H9 (cell line): ENCODE results near the gene ADGRL3. TPM values are rescaled to one million over a fixed set of nuclear protein-coding genes. Genes with fewer than 3 reads are reported as not detected.

Experiments used
- DNase-seq: peaks from one replicate; pipeline ENCODE4 v3.0.0-alpha.2; 2017
- H2AFZ ChIP-seq: one replicate; pipeline ENCODE4 v1.6.1; 2013; ENCODE audit warnings: mild to moderate bottlenecking, low read length, control low read depth, moderate library complexity
- H2AK5ac ChIP-seq: 2 replicates; pipeline ENCODE4 v1.6.1; 2013; ENCODE audit warnings: low read length, control low read depth, mixed read lengths; ENCODE audit not compliant: insufficient read length
- H2BK120ac ChIP-seq: one replicate; pipeline ENCODE4 v1.6.1; 2013; ENCODE audit warnings: low read depth, mild to moderate bottlenecking, low read length, control low read depth, inconsistent platforms; ENCODE audit not compliant: poor library complexity, severe bottlenecking
- H2BK12ac ChIP-seq: 2 replicates; pipeline ENCODE4 v1.6.1; 2013; ENCODE audit warnings: low read length, control low read depth, mixed read lengths, low read depth; ENCODE audit not compliant: insufficient read length
- H2BK15ac ChIP-seq: 2 replicates; pipeline ENCODE4 v1.6.1; 2013; ENCODE audit warnings: low read depth, low read length, control low read depth
- H2BK20ac ChIP-seq: one replicate; pipeline ENCODE4 v1.6.1; 2013; ENCODE audit warnings: low read depth, mild to moderate bottlenecking, low read length, control low read depth, inconsistent platforms; ENCODE audit not compliant: poor library complexity, severe bottlenecking
- H2BK5ac ChIP-seq: 2 replicates; pipeline ENCODE4 v1.6.1; 2013; ENCODE audit warnings: low read length, control low read depth, mixed read lengths; ENCODE audit not compliant: insufficient read length
- H3K14ac ChIP-seq: 2 replicates; pipeline ENCODE4 v1.6.1; 2013; ENCODE audit warnings: low read length, control low read depth; ENCODE audit not compliant: insufficient read depth
- H3K18ac ChIP-seq: 2 replicates; pipeline ENCODE4 v1.6.1; 2013; ENCODE audit warnings: low read depth, mild to moderate bottlenecking, mixed read lengths, low read length, control low read depth; ENCODE audit not compliant: insufficient read length
- H3K23ac ChIP-seq: 2 replicates; pipeline ENCODE4 v1.6.1; 2013; ENCODE audit warnings: low read length, control low read depth, mixed read lengths, low read depth; ENCODE audit not compliant: insufficient read length
- H3K23me2 ChIP-seq: 2 replicates; pipeline ENCODE4 v1.6.1; 2013; ENCODE audit warnings: low read depth, mild to moderate bottlenecking, mixed read lengths, low read length, control low read depth; ENCODE audit not compliant: insufficient read length, poor library complexity, severe bottlenecking
- H3K27ac ChIP-seq: 2 replicates; pipeline ENCODE4 v1.5.1; 2013; ENCODE audit warnings: low read length, control low read depth, mixed read lengths, low read depth; ENCODE audit not compliant: insufficient read length
- H3K27me3 ChIP-seq: 2 replicates; pipeline ENCODE4 v1.6.1; 2013; ENCODE audit warnings: low read length, control low read depth, inconsistent platforms; ENCODE audit not compliant: insufficient read depth
- H3K4ac ChIP-seq: 2 replicates; pipeline ENCODE4 v1.6.1; 2013; ENCODE audit warnings: low read depth, mild to moderate bottlenecking, control low read depth, inconsistent platforms, low read length, moderate library complexity
- H3K4me1 ChIP-seq: 2 replicates; pipeline ENCODE4 v1.6.1; 2013; ENCODE audit warnings: low read length, control low read depth, inconsistent platforms; ENCODE audit not compliant: insufficient read depth
- H3K4me2 ChIP-seq: 2 replicates; pipeline ENCODE4 v1.6.1; 2013; ENCODE audit warnings: low read length, control low read depth, mixed read lengths; ENCODE audit not compliant: insufficient read length, insufficient read depth
- H3K56ac ChIP-seq: 2 replicates; pipeline ENCODE4 v1.6.1; 2013; ENCODE audit warnings: low read depth, mild to moderate bottlenecking, mixed read lengths, low read length, control low read depth; ENCODE audit not compliant: insufficient read length
- H3K79me1 ChIP-seq: 2 replicates; pipeline ENCODE4 v1.6.1; 2013; ENCODE audit warnings: low read depth, mild to moderate bottlenecking, moderate library complexity, low read length, control low read depth, inconsistent platforms; ENCODE audit not compliant: insufficient read depth, poor library complexity, severe bottlenecking
- H3K79me2 ChIP-seq: 2 replicates; pipeline ENCODE4 v1.6.1; 2013; ENCODE audit warnings: low read length, control low read depth, inconsistent platforms; ENCODE audit not compliant: insufficient read depth
- H3K9ac ChIP-seq: 2 replicates; pipeline ENCODE4 v1.6.1; 2013; ENCODE audit warnings: low read length, control low read depth, mixed read lengths; ENCODE audit not compliant: insufficient read length; ENCODE audit errors: extremely low read depth
- H3K9me3 ChIP-seq: one replicate; pipeline ENCODE4 v1.6.1; 2013; ENCODE audit warnings: low read depth, low read length, inconsistent platforms; ENCODE audit not compliant: control insufficient read depth
- H3T11ph ChIP-seq: one replicate; pipeline ENCODE4 v1.6.1; 2013; ENCODE audit warnings: mild to moderate bottlenecking, low read length, control low read depth, inconsistent platforms
- H4K20me1 ChIP-seq: one replicate; pipeline ENCODE4 v1.6.1; 2013; ENCODE audit not compliant: control insufficient read depth, insufficient read length, insufficient read depth
- H4K5ac ChIP-seq: 2 replicates; pipeline ENCODE4 v1.6.1; 2013; ENCODE audit warnings: low read depth, mild to moderate bottlenecking, mixed read lengths, low read length, control low read depth; ENCODE audit not compliant: insufficient read length
- H4K8ac ChIP-seq: replicated peaks from 2 replicates; pipeline ENCODE4 v1.6.1; 2013; ENCODE audit warnings: low read length, control low read depth, mixed read lengths, low read depth; ENCODE audit not compliant: insufficient read length
- H4K91ac ChIP-seq: 2 replicates; pipeline ENCODE4 v1.6.1; 2013; ENCODE audit warnings: low read depth, mild to moderate bottlenecking, moderate library complexity, mixed read lengths, low read length, control low read depth; ENCODE audit not compliant: insufficient read length
- H3K27ac Mint-ChIP-seq, 3 experiments: 2 replicates in 2 of 3; 3 replicates in 1 of 3; pipeline ENCODE4 v1.8.0; 2020 to 2021; ENCODE audit warnings: mixed read lengths in 3 of 3, mild to moderate bottlenecking in 1 of 3, moderate library complexity in 1 of 3
- H3K27me3 Mint-ChIP-seq: 2 replicates; pipeline ENCODE4 v1.8.0; 2021; ENCODE audit warnings: low read depth, mild to moderate bottlenecking, moderate library complexity, mixed read lengths
- H3K36me3 Mint-ChIP-seq, 3 experiments: 2 replicates in 2 of 3; 3 replicates in 1 of 3; pipeline ENCODE4 v1.8.0; 2020 to 2021; ENCODE audit warnings: low read depth in 3 of 3, mixed read lengths in 3 of 3; ENCODE audit not compliant: insufficient read depth in 1 of 3
- H3K4me1 Mint-ChIP-seq, 2 experiments: 2 replicates each; pipeline ENCODE4 v1.8.0; 2020; ENCODE audit warnings: mixed read lengths in 2 of 2
- H3K4me3 Mint-ChIP-seq, 2 experiments: 2 replicates in 1 of 2; 3 replicates in 1 of 2; pipeline ENCODE4 v1.8.0; 2020 to 2021; ENCODE audit warnings: mild to moderate bottlenecking in 2 of 2, mixed read lengths in 2 of 2, moderate library complexity in 1 of 2
- H3K9me3 Mint-ChIP-seq, 2 experiments: 2 replicates in 1 of 2; 3 replicates in 1 of 2; pipeline ENCODE4 v1.8.0; 2020; ENCODE audit warnings: mild to moderate bottlenecking in 2 of 2, mixed read lengths in 2 of 2, moderate library complexity in 1 of 2
- WGBS: extraction: QIAGEN DNeasy Blood & Tissue Kit; methylation state at CpG from one replicate; pipeline ENCODE4 v1.1.7; 2013; ENCODE audit warnings: missing lambda C conversion rate, low lambda C conversion rate, mixed read lengths; ENCODE audit not compliant: insufficient read length; ENCODE audit errors: extremely low coverage; 5-methylcytosine and 5-hydroxymethylcytosine counted together
- total RNA-seq: library from RNA; stranded (reverse); gene quantifications from 2 replicates; pipeline ENCODE4 v1.2.1, GENCODE V29; 2021
- TF ChIP-seq, protein P1 (sequence below): fragments of 200-600 bp; sonication (generic); conservative IDR thresholded peaks from 3 replicates; pipeline ENCODE4 v1.8.0; 2021; ENCODE audit warnings: antibody characterized with exemption, mild to moderate bottlenecking

The ADGRL3 gene
- total RNA-seq, 1 experiment from 2014 or later: 5.9 TPM

GRCh38 chr4:62058571-62058970 is 858.4 kb downstream of the ADGRL3 start:
- Histone ChIP-seq H3K4ac (no peak overlapping the region), H2BK20ac (no peak overlapping the region), H3K79me1 (no peaks in the 10 kb centered on the region), H2AK5ac (no peak overlapping the region), H4K91ac (no peak overlapping the region), H3T11ph (no peak overlapping the region), H3K18ac (no peak overlapping the region), H2AFZ (no peak overlapping the region), H3K23ac (no peak overlapping the region), H2BK15ac (no peak overlapping the region), H3K9me3 (no peaks in the 10 kb centered on the region), H2BK120ac (no peak overlapping the region), H4K8ac (no peak overlapping the region), H3K4me1 (peaks cover 5% of the 10 kb centered on the region), H3K9ac (no peak overlapping the region), H3K56ac (no peak overlapping the region), H4K5ac (no peak overlapping the region), H2BK5ac (no peak overlapping the region), H4K20me1 (no peaks in the 10 kb centered on the region), H3K79me2 (no peaks in the 10 kb centered on the region), H3K4me2 (no peak overlapping the region), H3K23me2 (no peaks in the 10 kb centered on the region), H2BK12ac (no peak overlapping the region), H3K27ac (peak overlapping the region; percentile 45), H3K14ac (no peak overlapping the region), H3K27me3 (no peaks in the 10 kb centered on the region)
- WGBS: no CpG with 5 or more reads among the region's 4 CpGs
- Mint-ChIP-seq H3K27me3 (no peaks in the 10 kb centered on the region), H3K27ac (peak overlapping the region; percentile 0 to 57 (median 11); a peak in 4 of 7 replicates), H3K9me3 (no peaks in the 10 kb centered on the region), H3K4me3 (no peak overlapping the region), H3K4me1 (peaks cover 21% of the 10 kb centered on the region in 2 experiments), H3K36me3 (peaks cover 0 to 5% (median 0%) of the 10 kb centered on the region in 3 experiments; a peak in 2 of 7 replicates)
- DNase-seq: no peak
- TF ChIP-seq, protein P1, sequence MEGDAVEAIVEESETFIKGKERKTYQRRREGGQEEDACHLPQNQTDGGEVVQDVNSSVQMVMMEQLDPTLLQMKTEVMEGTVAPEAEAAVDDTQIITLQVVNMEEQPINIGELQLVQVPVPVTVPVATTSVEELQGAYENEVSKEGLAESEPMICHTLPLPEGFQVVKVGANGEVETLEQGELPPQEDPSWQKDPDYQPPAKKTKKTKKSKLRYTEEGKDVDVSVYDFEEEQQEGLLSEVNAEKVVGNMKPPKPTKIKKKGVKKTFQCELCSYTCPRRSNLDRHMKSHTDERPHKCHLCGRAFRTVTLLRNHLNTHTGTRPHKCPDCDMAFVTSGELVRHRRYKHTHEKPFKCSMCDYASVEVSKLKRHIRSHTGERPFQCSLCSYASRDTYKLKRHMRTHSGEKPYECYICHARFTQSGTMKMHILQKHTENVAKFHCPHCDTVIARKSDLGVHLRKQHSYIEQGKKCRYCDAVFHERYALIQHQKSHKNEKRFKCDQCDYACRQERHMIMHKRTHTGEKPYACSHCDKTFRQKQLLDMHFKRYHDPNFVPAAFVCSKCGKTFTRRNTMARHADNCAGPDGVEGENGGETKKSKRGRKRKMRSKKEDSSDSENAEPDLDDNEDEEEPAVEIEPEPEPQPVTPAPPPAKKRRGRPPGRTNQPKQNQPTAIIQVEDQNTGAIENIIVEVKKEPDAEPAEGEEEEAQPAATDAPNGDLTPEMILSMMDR: no peak
